ENCODE results near the gene COX20. TPM values are rescaled to one million over a fixed set of nuclear protein-coding genes. Genes with fewer than 3 reads are reported as not detected.

COX20 gene
- polyA plus RNA-seq, 1 donor (not counting 4 experiments of a cell fraction or from before 2014, with no cell fraction given): 66.1 TPM

DNA sequence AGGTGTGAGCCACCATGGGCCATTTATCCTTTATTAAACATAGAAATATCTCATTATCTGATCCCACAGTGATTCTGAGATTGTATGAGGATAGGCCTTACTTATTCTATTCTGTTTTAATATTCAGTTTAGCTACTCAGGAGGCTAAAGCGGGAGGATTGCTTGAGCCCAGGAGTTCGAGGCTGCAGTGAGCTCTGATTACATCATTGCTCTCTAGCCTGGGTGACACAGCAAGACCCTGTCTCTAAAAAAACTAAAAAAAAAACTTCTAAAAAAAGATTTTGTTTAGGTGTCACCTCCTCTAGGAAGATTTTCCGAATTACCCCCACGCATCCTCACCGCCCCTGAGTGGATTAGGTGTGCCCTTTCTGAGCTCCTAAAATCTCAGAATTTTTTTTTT is 43.2 kb downstream of the COX20 start:
- H3K9ac ChIP-seq (ENCODE audit: control insufficient read depth, extremely low read depth, insufficient read depth, low read length): no peak overlapping the region
- H4K20me1 ChIP-seq (ENCODE audit: control insufficient read depth, extremely low read depth, insufficient read depth, low read length): no peaks in the 10 kb centered on the region
- H3K36me3 ChIP-seq (ENCODE audit: control insufficient read depth in 2 of 2, extremely low read depth in 1 of 2, insufficient read depth in 2 of 2, low read length in 2 of 2): no peaks in the 10 kb centered on the region
- H3K27me3 ChIP-seq (ENCODE audit: control insufficient read depth, extremely low read depth, insufficient read depth, low read length): no peaks in the 10 kb centered on the region
- TF ChIP-seq, protein P1, sequence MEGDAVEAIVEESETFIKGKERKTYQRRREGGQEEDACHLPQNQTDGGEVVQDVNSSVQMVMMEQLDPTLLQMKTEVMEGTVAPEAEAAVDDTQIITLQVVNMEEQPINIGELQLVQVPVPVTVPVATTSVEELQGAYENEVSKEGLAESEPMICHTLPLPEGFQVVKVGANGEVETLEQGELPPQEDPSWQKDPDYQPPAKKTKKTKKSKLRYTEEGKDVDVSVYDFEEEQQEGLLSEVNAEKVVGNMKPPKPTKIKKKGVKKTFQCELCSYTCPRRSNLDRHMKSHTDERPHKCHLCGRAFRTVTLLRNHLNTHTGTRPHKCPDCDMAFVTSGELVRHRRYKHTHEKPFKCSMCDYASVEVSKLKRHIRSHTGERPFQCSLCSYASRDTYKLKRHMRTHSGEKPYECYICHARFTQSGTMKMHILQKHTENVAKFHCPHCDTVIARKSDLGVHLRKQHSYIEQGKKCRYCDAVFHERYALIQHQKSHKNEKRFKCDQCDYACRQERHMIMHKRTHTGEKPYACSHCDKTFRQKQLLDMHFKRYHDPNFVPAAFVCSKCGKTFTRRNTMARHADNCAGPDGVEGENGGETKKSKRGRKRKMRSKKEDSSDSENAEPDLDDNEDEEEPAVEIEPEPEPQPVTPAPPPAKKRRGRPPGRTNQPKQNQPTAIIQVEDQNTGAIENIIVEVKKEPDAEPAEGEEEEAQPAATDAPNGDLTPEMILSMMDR (optimal IDR thresholded peaks at IDR 0.05 in 1 of 3, IDR thresholded peaks at IDR 0.05 in 1 of 3, conservative IDR thresholded peaks at IDR 0.05 in 1 of 3; ENCODE audit: extremely low read depth in 1 of 3, insufficient read depth in 2 of 3, low read length in 3 of 3): no peak
- TF ChIP-seq EZH2 (IDR thresholded peaks at IDR 0.05; ENCODE audit: low read length): no peak
- H3K4me2 ChIP-seq (ENCODE audit: control insufficient read depth, extremely low read depth, insufficient read depth, low read depth, low read length): no peak overlapping the region
- dilution Hi-C loops (cut with MboI; ENCODE audit: extremely low pct_ligation_motif_present, low sequenced_read_pairs): no loop called here
- H3K4me1 ChIP-seq (ENCODE audit: control insufficient read depth, extremely low read depth, insufficient read depth, low read length): no peaks in the 10 kb centered on the region
- no peak overlapping the region for H3K4me3 ChIP-seq (ENCODE audit: control insufficient read depth in 2 of 3, extremely low read depth in 1 of 3, insufficient read depth in 2 of 3, low read depth in 1 of 3, low read length in 3 of 3)
- H3K9me1 ChIP-seq (ENCODE audit: control insufficient read depth, extremely low read depth, insufficient read depth, low read length): no peaks in the 10 kb centered on the region
- DNase-seq (ENCODE audit: low read depth, low spot score): no peak
- H3K27ac ChIP-seq (ENCODE audit: control insufficient read depth, insufficient read depth, low read length): no peak overlapping the region
- no peaks in the 10 kb centered on the region for H3K9me3 ChIP-seq (ENCODE audit: control insufficient read depth, low read depth, low read length)
- FAIRE-seq: no peak
- H2AFZ ChIP-seq (ENCODE audit: control insufficient read depth, low read length): no peak overlapping the region
- no peaks in the 10 kb centered on the region for H3K79me2 ChIP-seq (ENCODE audit: control insufficient read depth, insufficient read depth, low read length)

DNA sequence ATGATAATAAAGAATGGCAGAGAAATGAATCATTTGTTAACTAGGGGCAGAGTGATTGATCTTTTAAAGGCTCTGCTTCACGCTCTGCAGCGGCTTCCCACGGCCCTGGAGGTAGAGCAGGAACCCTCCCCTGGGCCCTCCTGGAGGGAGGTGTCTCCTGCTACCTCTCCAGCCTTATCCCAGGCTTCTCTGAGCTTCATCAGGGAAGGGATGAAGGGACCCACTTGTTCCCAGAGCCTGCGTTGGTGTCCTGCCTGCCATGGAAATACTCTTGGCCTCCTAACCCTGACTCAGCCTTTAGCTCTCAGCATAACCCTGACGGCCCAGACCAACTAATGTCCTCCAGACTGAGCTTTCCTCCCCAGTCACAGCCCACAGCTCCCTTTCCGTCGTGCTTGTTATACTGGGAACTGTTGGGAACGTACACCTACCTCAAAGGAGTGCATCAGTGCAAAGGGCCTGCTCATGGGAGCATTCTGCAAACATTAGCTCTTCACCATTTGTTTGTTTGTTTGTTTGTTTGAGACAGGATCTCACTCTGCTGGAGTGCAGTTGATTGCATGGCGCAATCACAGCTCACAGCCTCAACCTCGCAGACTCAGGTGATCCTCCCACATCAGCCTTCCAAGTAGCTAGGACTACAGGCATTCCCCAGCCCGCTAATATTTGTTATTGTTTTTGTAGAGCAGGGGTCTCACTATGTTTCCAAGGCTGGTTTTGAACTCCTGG is 46.3 kb downstream of the COX20 start:
- Histone ChIP-seq H3K9me1 (ENCODE audit: control insufficient read depth, extremely low read depth, insufficient read depth, low read length) (no peaks in the 10 kb centered on the region), H3K27me3 (ENCODE audit: control insufficient read depth, extremely low read depth, insufficient read depth, low read length) (no peaks in the 10 kb centered on the region), H3K27ac (ENCODE audit: control insufficient read depth, insufficient read depth, low read length) (no peak overlapping the region), H3K36me3 (ENCODE audit: control insufficient read depth in 2 of 2, extremely low read depth in 1 of 2, insufficient read depth in 2 of 2, low read length in 2 of 2) (no peaks in the 10 kb centered on the region), H2AFZ (ENCODE audit: control insufficient read depth, low read length) (no peak overlapping the region), H3K9me3 (ENCODE audit: control insufficient read depth, low read depth, low read length) (no peaks in the 10 kb centered on the region), H3K4me3 (ENCODE audit: control insufficient read depth in 2 of 3, extremely low read depth in 1 of 3, insufficient read depth in 2 of 3, low read depth in 1 of 3, low read length in 3 of 3) (no peak overlapping the region), H3K4me2 (ENCODE audit: control insufficient read depth, extremely low read depth, insufficient read depth, low read depth, low read length) (no peak overlapping the region), H3K79me2 (ENCODE audit: control insufficient read depth, insufficient read depth, low read length) (no peaks in the 10 kb centered on the region), H3K9ac (ENCODE audit: control insufficient read depth, extremely low read depth, insufficient read depth, low read length) (no peak overlapping the region), H4K20me1 (ENCODE audit: control insufficient read depth, extremely low read depth, insufficient read depth, low read length) (no peaks in the 10 kb centered on the region), H3K4me1 (ENCODE audit: control insufficient read depth, extremely low read depth, insufficient read depth, low read length) (no peaks in the 10 kb centered on the region)
- TF ChIP-seq, protein P1 (optimal IDR thresholded peaks at IDR 0.05 in 1 of 3, IDR thresholded peaks at IDR 0.05 in 1 of 3, conservative IDR thresholded peaks at IDR 0.05 in 1 of 3; ENCODE audit: extremely low read depth in 1 of 3, insufficient read depth in 2 of 3, low read length in 3 of 3): no peak
- no peak for TF ChIP-seq EZH2 (IDR thresholded peaks at IDR 0.05; ENCODE audit: low read length)
- dilution Hi-C loops (cut with MboI; ENCODE audit: extremely low pct_ligation_motif_present, low sequenced_read_pairs): no loop called here
- no peak for DNase-seq (ENCODE audit: low read depth, low spot score)
- FAIRE-seq: no peak

Data from keratinocyte (primary cell).